NCI-H146 (cell line): ENCODE measurements around the gene KRT73.

Source experiments
- DNase-seq: peaks from one replicate; lab custom pipeline; 2025; lab: John Stamatoyannopoulos, UW

KRT73 gene

GRCh38 chr12:52568111-52568510 is 50.2 kb downstream of the KRT73 start:
- DNase-seq = no peak

GRCh38 chr12:52566847-52567291 is 51.5 kb downstream of the KRT73 start:
- no peak for DNase-seq

- DNase-seq = no peak
These were observed 53.8 kb downstream of the KRT73 start for GRCh38 chr12:52564582-52564981.

- no peak for DNase-seq
These were observed 56.4 kb downstream of the KRT73 start for GRCh38 chr12:52561880-52562449.

GRCh38 chr12:52559979-52560378 is 58.4 kb downstream of the KRT73 start:
- no peak for DNase-seq

GRCh38 chr12:52558781-52559445 is 59.4 kb downstream of the KRT73 start:
- peak; percentile 29 for DNase-seq
